ENCODE results near the gene ELANE.
A peak's percentile ranks its signal among the peaks of the same experiment; 100 is the strongest.

ELANE gene

GRCh38 chr19:814152-815078, 37.7 kb upstream of the ELANE start:
- peaks cover 56 to 71% of the 10 kb centered on the region in 2 experiments for H3K36me3 ChIP-seq (ENCODE audit: control insufficient read depth in 1 of 2, insufficient read depth in 2 of 2, low read length in 2 of 2)
- no peak overlapping the region for H3K14ac ChIP-seq (ENCODE audit: low read length)
- H3K4ac ChIP-seq (ENCODE audit: low read depth, low read length), result no peak overlapping the region
- no peak overlapping the region for H2AK5ac ChIP-seq (ENCODE audit: low read length)
- no peak overlapping the region for H3K4me2 ChIP-seq (ENCODE audit: low read length)
- no CpG with 5 or more reads among the region's 49 CpGs for WGBS (ENCODE audit: extremely low coverage, insufficient coverage, insufficient read length)
- H3K79me2 ChIP-seq (ENCODE audit: control insufficient read depth, insufficient read depth, low read length, poor library complexity), result no peaks in the 10 kb centered on the region
- no peak overlapping the region for H4K91ac ChIP-seq (ENCODE audit: low read depth, low read length)
- H3K4me1 ChIP-seq (ENCODE audit: control insufficient read depth in 1 of 2, insufficient read depth in 2 of 2, low read length in 2 of 2), result no peaks in the 10 kb centered on the region
- H3K23ac ChIP-seq (ENCODE audit: low read length), result no peak overlapping the region
- H3K9ac ChIP-seq (ENCODE audit: low read length), result no peak overlapping the region
- H3K79me1 ChIP-seq (ENCODE audit: low read length), result no peaks in the 10 kb centered on the region
- no peaks in the 10 kb centered on the region for H3K27me3 ChIP-seq (ENCODE audit: insufficient read depth, low read length)
- H2AFZ ChIP-seq (ENCODE audit: insufficient read depth, low read length, poor library complexity), result no peak overlapping the region
- H3K18ac ChIP-seq (ENCODE audit: low read length), result no peak overlapping the region
- H2BK5ac ChIP-seq (ENCODE audit: low read depth, low read length, poor library complexity), result no peak overlapping the region
- H2BK120ac ChIP-seq (ENCODE audit: insufficient read depth, low read length, poor library complexity), result no peak overlapping the region
- no peak overlapping the region for H2BK12ac ChIP-seq (ENCODE audit: low read length)
- H4K12ac ChIP-seq (ENCODE audit: low read depth, low read length), result no peak overlapping the region
- H3K27ac ChIP-seq (ENCODE audit: low read depth, low read length), result no peak overlapping the region
- no peak overlapping the region for H3K4me3 ChIP-seq (ENCODE audit: low read depth, low read length)
- no peak overlapping the region for H4K8ac ChIP-seq (ENCODE audit: low read depth, low read length)
- DNase-seq, result peak in 1 of 2 donors; percentile 48
- H3K9me3 ChIP-seq (ENCODE audit: insufficient read depth, low read depth, low read length), result peaks cover 6% of the 10 kb centered on the region

- H3K4me1 ChIP-seq (ENCODE audit: control insufficient read depth in 1 of 2, insufficient read depth in 2 of 2, low read length in 2 of 2), result no peaks in the 10 kb centered on the region
- no peaks in the 10 kb centered on the region for H3K27me3 ChIP-seq (ENCODE audit: insufficient read depth, low read length)
- no peaks in the 10 kb centered on the region for H3K79me2 ChIP-seq (ENCODE audit: control insufficient read depth, insufficient read depth, low read length, poor library complexity)
- H3K9me3 ChIP-seq (ENCODE audit: insufficient read depth, low read depth, low read length), result peaks cover 6% of the 10 kb centered on the region
- H4K8ac ChIP-seq (ENCODE audit: low read depth, low read length), result no peak overlapping the region
- H4K91ac ChIP-seq (ENCODE audit: low read depth, low read length), result no peak overlapping the region
- DNase-seq, result no peak
- H3K23ac ChIP-seq (ENCODE audit: low read length), result no peak overlapping the region
- no peak overlapping the region for H3K4me3 ChIP-seq (ENCODE audit: low read depth, low read length)
- H3K14ac ChIP-seq (ENCODE audit: low read length), result no peak overlapping the region
- no CpG with 5 or more reads among the region's 47 CpGs for WGBS (ENCODE audit: extremely low coverage, insufficient coverage, insufficient read length)
- no peak overlapping the region for H3K4ac ChIP-seq (ENCODE audit: low read depth, low read length)
- no peak overlapping the region for H3K9ac ChIP-seq (ENCODE audit: low read length)
- H2BK12ac ChIP-seq (ENCODE audit: low read length), result no peak overlapping the region
- no peak overlapping the region for H2AFZ ChIP-seq (ENCODE audit: insufficient read depth, low read length, poor library complexity)
- H2AK5ac ChIP-seq (ENCODE audit: low read length), result no peak overlapping the region
- H4K12ac ChIP-seq (ENCODE audit: low read depth, low read length), result no peak overlapping the region
- no peak overlapping the region for H3K27ac ChIP-seq (ENCODE audit: low read depth, low read length)
- no peak overlapping the region for H3K18ac ChIP-seq (ENCODE audit: low read length)
- no peaks in the 10 kb centered on the region for H3K79me1 ChIP-seq (ENCODE audit: low read length)
- peaks cover 48 to 63% of the 10 kb centered on the region in 2 experiments for H3K36me3 ChIP-seq (ENCODE audit: control insufficient read depth in 1 of 2, insufficient read depth in 2 of 2, low read length in 2 of 2)
- H3K4me2 ChIP-seq (ENCODE audit: low read length), result no peak overlapping the region
- H2BK120ac ChIP-seq (ENCODE audit: insufficient read depth, low read length, poor library complexity), result no peak overlapping the region
- H2BK5ac ChIP-seq (ENCODE audit: low read depth, low read length, poor library complexity), result no peak overlapping the region
Observed at GRCh38 chr19:815079-815774, 36.9 kb upstream of the ELANE start.

- Histone ChIP-seq H3K23ac (ENCODE audit: low read length) (no peak overlapping the region), H2BK5ac (ENCODE audit: low read depth, low read length, poor library complexity) (no peak overlapping the region), H4K91ac (ENCODE audit: low read depth, low read length) (no peak overlapping the region), H3K18ac (ENCODE audit: low read length) (no peak overlapping the region), H3K4me3 (ENCODE audit: low read depth, low read length) (no peak overlapping the region), H2AK5ac (ENCODE audit: low read length) (no peak overlapping the region), H3K14ac (ENCODE audit: low read length) (no peak overlapping the region), H4K12ac (ENCODE audit: low read depth, low read length) (no peak overlapping the region), H2BK120ac (ENCODE audit: insufficient read depth, low read length, poor library complexity) (no peak overlapping the region), H3K9ac (ENCODE audit: low read length) (no peak overlapping the region), H2AFZ (ENCODE audit: insufficient read depth, low read length, poor library complexity) (no peak overlapping the region), H3K27ac (ENCODE audit: low read depth, low read length) (no peak overlapping the region), H3K79me2 (ENCODE audit: control insufficient read depth, insufficient read depth, low read length, poor library complexity) (no peaks in the 10 kb centered on the region), H4K8ac (ENCODE audit: low read depth, low read length) (no peak overlapping the region), H3K4me1 (ENCODE audit: control insufficient read depth in 1 of 2, insufficient read depth in 2 of 2, low read length in 2 of 2) (peaks cover 0 to 3% of the 10 kb centered on the region in 2 experiments), H2BK12ac (ENCODE audit: low read length) (no peak overlapping the region), H3K4ac (ENCODE audit: low read depth, low read length) (no peak overlapping the region), H3K4me2 (ENCODE audit: low read length) (no peak overlapping the region), H3K27me3 (ENCODE audit: insufficient read depth, low read length) (no peaks in the 10 kb centered on the region), H3K9me3 (ENCODE audit: insufficient read depth, low read depth, low read length) (peaks cover 6% of the 10 kb centered on the region), H3K79me1 (ENCODE audit: low read length) (no peaks in the 10 kb centered on the region), H3K36me3 (ENCODE audit: control insufficient read depth in 1 of 2, insufficient read depth in 2 of 2, low read length in 2 of 2) (peaks cover 41 to 56% of the 10 kb centered on the region in 2 experiments)
- 100% methylated on average over 3 of the region's 13 CpGs for WGBS (ENCODE audit: extremely low coverage, insufficient coverage, insufficient read length)
- DNase-seq, result no peak
Observed at GRCh38 chr19:815775-816499, 36.2 kb upstream of the ELANE start.

GRCh38 chr19:816500-816857, 35.6 kb upstream of the ELANE start:
- Histone ChIP-seq H2BK5ac (ENCODE audit: low read depth, low read length, poor library complexity) (no peak overlapping the region), H3K23ac (ENCODE audit: low read length) (no peak overlapping the region), H3K79me1 (ENCODE audit: low read length) (peaks cover 2% of the 10 kb centered on the region), H2BK12ac (ENCODE audit: low read length) (no peak overlapping the region), H3K27me3 (ENCODE audit: insufficient read depth, low read length) (no peaks in the 10 kb centered on the region), H3K9ac (ENCODE audit: low read length) (no peak overlapping the region), H3K4me3 (ENCODE audit: low read depth, low read length) (no peak overlapping the region), H3K4me1 (ENCODE audit: control insufficient read depth in 1 of 2, insufficient read depth in 2 of 2, low read length in 2 of 2) (peaks cover 0 to 3% of the 10 kb centered on the region in 2 experiments), H2BK120ac (ENCODE audit: insufficient read depth, low read length, poor library complexity) (no peak overlapping the region), H3K79me2 (ENCODE audit: control insufficient read depth, insufficient read depth, low read length, poor library complexity) (no peaks in the 10 kb centered on the region), H3K4me2 (ENCODE audit: low read length) (no peak overlapping the region), H3K9me3 (ENCODE audit: insufficient read depth, low read depth, low read length) (peaks cover 6% of the 10 kb centered on the region), H4K12ac (ENCODE audit: low read depth, low read length) (no peak overlapping the region), H4K91ac (ENCODE audit: low read depth, low read length) (no peak overlapping the region), H3K14ac (ENCODE audit: low read length) (no peak overlapping the region), H3K36me3 (ENCODE audit: control insufficient read depth in 1 of 2, insufficient read depth in 2 of 2, low read length in 2 of 2) (peaks cover 37 to 50% of the 10 kb centered on the region in 2 experiments), H2AFZ (ENCODE audit: insufficient read depth, low read length, poor library complexity) (no peak overlapping the region), H4K8ac (ENCODE audit: low read depth, low read length) (no peak overlapping the region), H2AK5ac (ENCODE audit: low read length) (no peak overlapping the region), H3K4ac (ENCODE audit: low read depth, low read length) (no peak overlapping the region), H3K27ac (ENCODE audit: low read depth, low read length) (no peak overlapping the region), H3K18ac (ENCODE audit: low read length) (no peak overlapping the region)
- no peak for DNase-seq
- 100% methylated on average over 2 of the region's 2 CpGs for WGBS (ENCODE audit: extremely low coverage, insufficient coverage, insufficient read length)
